Smooth muscle cell of the brain vasculature (primary cell): ENCODE data around the gene C19orf47.

Source experiments
- DNase-seq: peaks from one replicate; pipeline ENCODE4 v3.0.0-alpha.2; 2012; ENCODE audit warnings: low read depth, low spot score

Gene C19orf47

DNA sequence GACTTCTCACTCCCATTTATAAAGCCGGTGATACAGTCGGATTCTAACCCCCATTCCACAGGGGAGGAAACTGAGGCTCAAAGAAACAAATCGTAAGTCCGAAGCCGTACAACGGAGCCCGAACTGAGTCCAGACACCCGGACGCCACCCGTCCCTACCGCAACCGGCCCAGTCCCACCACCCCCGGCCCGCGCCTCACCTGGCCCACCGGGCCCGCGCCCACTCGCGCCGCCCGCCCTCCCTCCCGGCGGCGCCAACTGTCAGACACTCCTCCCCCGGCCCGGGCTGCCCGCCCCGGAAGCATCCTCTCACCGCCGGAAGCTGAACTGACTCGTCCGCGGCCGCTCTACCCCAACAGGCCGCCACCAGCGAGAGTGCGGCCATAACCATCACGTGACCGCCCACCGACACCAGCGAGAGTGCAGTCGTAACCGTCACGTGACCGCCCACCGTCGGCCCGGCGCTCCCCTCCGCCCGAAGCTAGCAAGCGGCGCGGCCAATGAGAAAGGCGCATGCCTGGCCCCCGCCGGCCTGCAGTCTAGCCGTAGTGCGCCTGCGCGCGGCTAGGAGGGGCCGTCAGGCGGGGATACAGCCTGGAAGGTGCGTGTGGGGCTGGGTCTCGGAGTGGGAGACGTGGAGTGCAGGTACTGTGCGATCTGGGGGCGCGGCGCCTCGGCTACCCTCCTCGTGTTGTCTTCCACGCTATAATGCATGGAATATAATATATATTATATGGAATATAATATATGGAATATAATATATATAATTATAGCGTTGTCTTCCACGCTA is at the start of gene C19orf47, which contains the start of gene PLD3:
C19orf47 (minus strand) TSS at position 273 of the 789 bp plus-strand sequence. CDS start 6,540 bp downstream, outside the sequence.
PLD3 (plus strand) TSS at position 571 of the 789 bp plus-strand sequence. CDS start 17,789 bp downstream, outside the sequence.
- DNase-seq = peak; percentile 97

DNA sequence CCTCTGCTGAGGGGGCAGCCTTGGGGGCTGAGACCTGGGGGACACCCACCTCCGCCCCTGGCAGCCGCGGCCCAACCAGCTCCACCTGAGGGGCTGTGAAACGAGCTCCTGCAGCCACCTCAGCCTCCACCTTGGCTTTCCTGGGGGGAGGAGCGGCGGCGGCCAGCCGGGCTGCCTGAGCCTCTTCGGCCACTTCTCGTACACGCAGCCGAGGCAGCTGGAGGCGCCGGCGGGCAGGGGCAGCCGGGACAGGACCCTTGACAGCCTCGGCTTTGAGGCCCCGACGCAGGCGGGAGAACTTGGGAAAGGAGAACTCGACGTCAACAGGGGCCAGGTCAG is 49.3 kb upstream of the C19orf47 start:
- DNase-seq = no peak

GRCh38 chr19:40396886-40397567 is 48.8 kb upstream of the C19orf47 start:
- no peak for DNase-seq

DNA sequence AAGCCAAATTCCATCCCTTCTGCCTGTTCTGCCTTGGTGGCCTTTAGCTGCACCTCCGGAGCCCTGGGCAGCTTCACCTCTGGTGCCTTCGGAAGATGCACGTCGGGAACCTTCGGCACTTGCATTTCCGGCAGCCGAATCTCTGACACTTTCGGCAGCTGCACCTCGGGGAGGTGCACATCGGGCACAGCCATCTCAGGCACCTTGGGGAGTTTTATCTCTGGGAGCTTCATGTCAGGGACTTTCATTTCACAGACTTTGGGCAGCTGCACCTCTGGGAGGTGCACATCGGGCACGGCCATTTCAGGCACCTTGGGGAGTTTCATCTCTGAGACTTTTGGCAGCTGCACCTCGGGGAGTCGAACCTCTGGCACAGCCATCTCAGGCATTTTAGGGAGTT is 47.8 kb upstream of the C19orf47 start:
- DNase-seq = no peak

DNA sequence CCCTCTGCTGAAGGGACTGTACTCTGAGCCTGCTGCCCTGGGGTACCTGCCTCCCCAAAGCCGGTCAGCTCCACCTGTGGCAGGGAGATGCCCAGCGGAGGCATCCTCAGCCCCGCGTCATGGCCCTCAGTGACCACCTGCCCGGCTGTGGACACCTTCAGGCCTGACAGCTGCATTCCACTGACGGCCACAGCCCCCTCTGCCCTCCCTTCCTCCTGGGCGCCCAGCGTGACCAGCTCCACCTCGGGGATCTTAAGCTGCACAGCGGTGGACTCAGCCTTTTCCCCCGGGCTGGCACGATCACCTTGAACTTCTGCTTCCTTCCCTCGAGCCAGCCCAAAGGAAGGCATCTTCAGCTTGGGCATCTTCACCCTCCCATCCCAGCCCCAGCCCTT is 46.6 kb upstream of the C19orf47 start:
- DNase-seq = no peak

DNA sequence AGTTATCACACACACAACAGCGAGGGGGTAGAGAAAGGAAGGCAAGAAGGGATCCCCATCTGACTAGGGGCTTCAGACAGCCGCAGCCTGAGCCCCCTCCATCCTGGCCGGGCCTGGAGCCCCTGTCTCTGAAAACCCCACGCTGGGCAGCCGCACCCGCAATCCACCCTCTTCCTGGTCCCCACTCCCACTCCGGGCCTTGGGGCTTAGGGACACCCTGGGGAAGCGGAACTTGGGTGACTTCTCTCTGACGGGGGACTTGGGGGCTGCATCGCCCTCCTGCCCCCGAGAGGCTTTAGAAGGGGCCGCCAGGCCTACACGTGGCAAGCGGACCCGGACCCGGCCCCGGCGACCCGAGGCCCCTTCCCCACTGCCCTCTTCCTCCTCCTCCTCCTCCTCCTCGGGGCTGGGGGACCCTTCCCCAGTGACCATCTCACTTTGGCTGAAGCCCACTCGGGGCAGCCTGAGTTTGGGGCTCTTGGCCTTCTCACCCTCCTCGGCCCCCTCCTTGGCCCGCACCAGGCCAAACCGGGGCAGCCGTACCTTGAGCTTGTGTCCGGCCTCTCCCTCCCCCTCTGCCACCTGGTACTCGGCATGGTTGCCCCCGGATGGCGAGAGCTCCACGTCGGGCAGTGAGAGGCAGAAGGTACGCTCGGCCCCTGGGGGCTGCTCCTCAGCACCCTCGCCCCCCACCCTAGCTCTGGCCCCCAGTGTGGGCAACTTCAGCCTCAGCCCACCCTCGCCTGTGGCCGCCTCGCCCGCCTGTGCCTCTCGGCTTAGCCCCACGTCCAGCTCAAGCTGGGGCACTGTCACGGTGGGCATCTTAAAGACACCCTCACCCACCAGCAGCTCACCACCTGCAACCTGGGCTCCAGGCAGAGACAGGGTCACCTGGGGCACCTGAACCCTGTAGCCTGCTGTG is 46.0 kb upstream of the C19orf47 start:
- DNase-seq = no peak

GRCh38 chr19:40392894-40393517 is 44.8 kb upstream of the C19orf47 start:
- DNase-seq = no peak

DNA sequence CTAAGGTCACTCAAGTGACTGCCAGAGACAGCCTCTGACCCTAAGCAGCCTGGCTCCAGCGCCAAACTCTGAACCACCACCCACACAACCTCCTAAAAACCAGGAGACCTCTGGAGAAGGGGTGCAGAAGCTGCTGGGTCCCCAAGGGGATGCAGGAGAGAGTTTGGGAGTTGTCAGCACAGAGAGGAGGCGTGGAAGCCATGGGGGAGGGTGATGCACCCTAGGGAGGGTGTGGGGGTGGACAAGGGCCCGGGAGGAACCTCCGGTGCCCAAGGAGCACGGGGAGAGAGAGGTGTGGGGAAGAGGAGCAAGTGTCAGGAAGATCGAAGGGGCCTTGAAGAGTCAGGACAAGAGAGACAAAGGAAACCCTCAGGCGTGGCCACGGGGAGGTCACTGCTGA is 43.9 kb upstream of the C19orf47 start:
- DNase-seq = no peak

DNA sequence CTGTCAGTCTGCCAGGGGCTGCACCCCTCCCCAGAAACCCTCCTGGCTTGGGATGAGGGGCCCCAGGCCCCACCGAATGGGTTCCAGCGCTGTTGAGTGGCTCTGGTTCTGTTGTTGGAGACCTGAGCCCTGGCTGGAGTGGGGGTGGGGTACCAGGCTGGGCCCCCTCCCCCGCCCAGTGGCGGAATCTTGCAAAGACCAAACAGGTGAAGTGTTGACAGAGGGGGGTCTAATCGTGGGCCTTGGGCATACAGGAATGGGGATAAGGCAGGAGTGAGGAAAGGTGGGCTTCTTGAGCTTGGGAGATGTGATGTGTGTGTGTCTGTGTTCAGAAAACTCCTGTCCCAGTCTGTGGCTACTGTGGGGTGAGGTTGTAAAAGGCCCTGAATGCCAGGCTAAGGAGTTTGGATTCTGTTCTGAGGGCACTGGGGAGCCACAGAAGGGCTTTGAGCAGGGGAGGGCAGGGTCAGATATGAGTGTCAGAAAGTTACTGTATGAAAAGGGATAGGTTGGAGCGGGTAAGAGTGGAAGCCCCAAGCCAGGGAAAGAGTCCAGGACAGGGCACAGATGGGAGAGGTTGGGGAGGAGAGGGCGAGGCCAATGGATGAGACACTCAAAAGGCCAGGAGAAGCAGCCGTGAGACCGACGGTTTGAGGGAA is 42.0 kb upstream of the C19orf47 start, which contains the start of gene HIPK4:
HIPK4 (minus strand) TSS at position 98 of the 659 bp plus-strand sequence. CDS start 279 bp downstream, outside the sequence.
- no peak for DNase-seq

- DNase-seq = no peak
Measured at GRCh38 chr19:40389404-40390083, 41.3 kb upstream of the C19orf47 start.

- no peak for DNase-seq
Measured at GRCh38 chr19:40388481-40388880, 40.3 kb upstream of the C19orf47 start.

GRCh38 chr19:40387155-40387554 is 39.0 kb upstream of the C19orf47 start:
- DNase-seq = no peak

DNA sequence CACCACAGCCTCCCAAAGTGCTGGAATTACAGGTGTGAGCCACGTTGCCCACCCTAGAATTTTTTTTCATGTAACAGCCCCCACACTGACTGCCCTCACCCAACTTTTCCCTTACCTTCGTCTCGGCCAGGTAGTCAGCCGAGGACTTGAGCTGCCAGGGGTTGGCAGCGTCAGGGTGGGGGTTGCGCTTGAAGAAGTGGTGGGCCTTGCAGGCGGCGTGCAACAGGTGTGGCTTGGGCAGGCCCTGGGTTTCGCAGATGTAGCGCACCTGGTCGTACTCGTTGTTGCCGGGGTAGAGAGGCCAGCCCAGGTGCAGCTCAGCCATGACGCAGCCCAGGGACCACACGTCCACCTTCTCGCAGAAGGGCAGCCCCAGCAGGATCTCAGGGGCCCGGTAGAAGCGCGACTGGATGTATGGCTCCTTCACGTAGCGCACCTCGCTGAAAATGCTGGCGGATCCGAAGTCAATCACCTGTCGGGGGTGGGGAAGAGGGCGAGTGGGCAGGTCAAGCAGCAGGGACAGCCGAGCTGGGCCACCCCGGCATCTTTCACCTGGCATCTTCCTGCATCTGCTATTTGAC is 35.6 kb upstream of the C19orf47 start:
- no peak for DNase-seq

GRCh38 chr19:40381321-40381720 is 33.1 kb upstream of the C19orf47 start:
- DNase-seq = no peak

GRCh38 chr19:40380199-40381037 is 32.2 kb upstream of the C19orf47 start:
- DNase-seq = no peak

- no peak for DNase-seq
Measured at GRCh38 chr19:40379446-40380198, 31.4 kb upstream of the C19orf47 start.

DNA sequence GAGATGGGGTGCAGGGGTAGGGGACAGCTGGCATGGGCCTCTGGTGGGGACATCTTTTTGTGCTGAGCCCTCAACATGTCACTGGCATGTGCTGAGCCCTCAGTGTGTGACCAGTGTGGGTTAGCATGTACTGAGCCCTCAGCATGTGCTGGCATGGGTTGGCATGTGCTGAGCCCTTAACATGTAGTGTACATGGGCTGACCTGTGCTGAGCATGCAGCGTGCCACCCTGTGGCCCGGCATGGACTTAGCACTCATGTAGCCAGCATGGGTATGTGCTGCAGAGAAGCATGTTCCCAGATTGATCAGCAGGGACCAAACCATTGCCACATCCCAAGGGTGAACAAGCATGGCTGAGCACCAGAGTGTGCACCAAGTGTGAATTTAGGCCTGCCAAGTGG is 30.3 kb upstream of the C19orf47 start:
- no peak for DNase-seq

- no peak for DNase-seq
Measured at GRCh38 chr19:40377876-40378385, 29.7 kb upstream of the C19orf47 start.
